ENCODE measurements around the gene PLD3.
"Not testable (repeated sequence)": the region's sequence is repeated elsewhere in the genome, so short reads cannot be mapped to it uniquely, and the experiment has no call there.

The PLD3 gene

DNA sequence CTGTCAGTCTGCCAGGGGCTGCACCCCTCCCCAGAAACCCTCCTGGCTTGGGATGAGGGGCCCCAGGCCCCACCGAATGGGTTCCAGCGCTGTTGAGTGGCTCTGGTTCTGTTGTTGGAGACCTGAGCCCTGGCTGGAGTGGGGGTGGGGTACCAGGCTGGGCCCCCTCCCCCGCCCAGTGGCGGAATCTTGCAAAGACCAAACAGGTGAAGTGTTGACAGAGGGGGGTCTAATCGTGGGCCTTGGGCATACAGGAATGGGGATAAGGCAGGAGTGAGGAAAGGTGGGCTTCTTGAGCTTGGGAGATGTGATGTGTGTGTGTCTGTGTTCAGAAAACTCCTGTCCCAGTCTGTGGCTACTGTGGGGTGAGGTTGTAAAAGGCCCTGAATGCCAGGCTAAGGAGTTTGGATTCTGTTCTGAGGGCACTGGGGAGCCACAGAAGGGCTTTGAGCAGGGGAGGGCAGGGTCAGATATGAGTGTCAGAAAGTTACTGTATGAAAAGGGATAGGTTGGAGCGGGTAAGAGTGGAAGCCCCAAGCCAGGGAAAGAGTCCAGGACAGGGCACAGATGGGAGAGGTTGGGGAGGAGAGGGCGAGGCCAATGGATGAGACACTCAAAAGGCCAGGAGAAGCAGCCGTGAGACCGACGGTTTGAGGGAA, 41.7 kb downstream of the PLD3 start, which contains the start of gene HIPK4:
Gene HIPK4 (minus strand): TSS at position 98 of the 659 bp plus-strand sequence. CDS start 279 bp downstream, outside the sequence.
- DNase-seq, result no peak

DNA sequence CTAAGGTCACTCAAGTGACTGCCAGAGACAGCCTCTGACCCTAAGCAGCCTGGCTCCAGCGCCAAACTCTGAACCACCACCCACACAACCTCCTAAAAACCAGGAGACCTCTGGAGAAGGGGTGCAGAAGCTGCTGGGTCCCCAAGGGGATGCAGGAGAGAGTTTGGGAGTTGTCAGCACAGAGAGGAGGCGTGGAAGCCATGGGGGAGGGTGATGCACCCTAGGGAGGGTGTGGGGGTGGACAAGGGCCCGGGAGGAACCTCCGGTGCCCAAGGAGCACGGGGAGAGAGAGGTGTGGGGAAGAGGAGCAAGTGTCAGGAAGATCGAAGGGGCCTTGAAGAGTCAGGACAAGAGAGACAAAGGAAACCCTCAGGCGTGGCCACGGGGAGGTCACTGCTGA, 43.6 kb downstream of the PLD3 start:
- no peak for DNase-seq

GRCh38 chr19:40392894-40393517, 44.5 kb downstream of the PLD3 start:
- DNase-seq, result no peak

DNA sequence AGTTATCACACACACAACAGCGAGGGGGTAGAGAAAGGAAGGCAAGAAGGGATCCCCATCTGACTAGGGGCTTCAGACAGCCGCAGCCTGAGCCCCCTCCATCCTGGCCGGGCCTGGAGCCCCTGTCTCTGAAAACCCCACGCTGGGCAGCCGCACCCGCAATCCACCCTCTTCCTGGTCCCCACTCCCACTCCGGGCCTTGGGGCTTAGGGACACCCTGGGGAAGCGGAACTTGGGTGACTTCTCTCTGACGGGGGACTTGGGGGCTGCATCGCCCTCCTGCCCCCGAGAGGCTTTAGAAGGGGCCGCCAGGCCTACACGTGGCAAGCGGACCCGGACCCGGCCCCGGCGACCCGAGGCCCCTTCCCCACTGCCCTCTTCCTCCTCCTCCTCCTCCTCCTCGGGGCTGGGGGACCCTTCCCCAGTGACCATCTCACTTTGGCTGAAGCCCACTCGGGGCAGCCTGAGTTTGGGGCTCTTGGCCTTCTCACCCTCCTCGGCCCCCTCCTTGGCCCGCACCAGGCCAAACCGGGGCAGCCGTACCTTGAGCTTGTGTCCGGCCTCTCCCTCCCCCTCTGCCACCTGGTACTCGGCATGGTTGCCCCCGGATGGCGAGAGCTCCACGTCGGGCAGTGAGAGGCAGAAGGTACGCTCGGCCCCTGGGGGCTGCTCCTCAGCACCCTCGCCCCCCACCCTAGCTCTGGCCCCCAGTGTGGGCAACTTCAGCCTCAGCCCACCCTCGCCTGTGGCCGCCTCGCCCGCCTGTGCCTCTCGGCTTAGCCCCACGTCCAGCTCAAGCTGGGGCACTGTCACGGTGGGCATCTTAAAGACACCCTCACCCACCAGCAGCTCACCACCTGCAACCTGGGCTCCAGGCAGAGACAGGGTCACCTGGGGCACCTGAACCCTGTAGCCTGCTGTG, 45.7 kb downstream of the PLD3 start:
- no peak for DNase-seq

DNA sequence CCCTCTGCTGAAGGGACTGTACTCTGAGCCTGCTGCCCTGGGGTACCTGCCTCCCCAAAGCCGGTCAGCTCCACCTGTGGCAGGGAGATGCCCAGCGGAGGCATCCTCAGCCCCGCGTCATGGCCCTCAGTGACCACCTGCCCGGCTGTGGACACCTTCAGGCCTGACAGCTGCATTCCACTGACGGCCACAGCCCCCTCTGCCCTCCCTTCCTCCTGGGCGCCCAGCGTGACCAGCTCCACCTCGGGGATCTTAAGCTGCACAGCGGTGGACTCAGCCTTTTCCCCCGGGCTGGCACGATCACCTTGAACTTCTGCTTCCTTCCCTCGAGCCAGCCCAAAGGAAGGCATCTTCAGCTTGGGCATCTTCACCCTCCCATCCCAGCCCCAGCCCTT, 46.3 kb downstream of the PLD3 start:
- no peak for DNase-seq

DNA sequence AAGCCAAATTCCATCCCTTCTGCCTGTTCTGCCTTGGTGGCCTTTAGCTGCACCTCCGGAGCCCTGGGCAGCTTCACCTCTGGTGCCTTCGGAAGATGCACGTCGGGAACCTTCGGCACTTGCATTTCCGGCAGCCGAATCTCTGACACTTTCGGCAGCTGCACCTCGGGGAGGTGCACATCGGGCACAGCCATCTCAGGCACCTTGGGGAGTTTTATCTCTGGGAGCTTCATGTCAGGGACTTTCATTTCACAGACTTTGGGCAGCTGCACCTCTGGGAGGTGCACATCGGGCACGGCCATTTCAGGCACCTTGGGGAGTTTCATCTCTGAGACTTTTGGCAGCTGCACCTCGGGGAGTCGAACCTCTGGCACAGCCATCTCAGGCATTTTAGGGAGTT, 47.5 kb downstream of the PLD3 start:
- no peak for DNase-seq

GRCh38 chr19:40396886-40397567, 48.5 kb downstream of the PLD3 start:
- no peak for DNase-seq

GRCh38 chr19:40397568-40397906, 49.0 kb downstream of the PLD3 start:
- no peak for DNase-seq

GRCh38 chr19:40398417-40399131, 50.1 kb downstream of the PLD3 start:
- peak; percentile 35 for DNase-seq

GRCh38 chr19:40400559-40400958, 52.1 kb downstream of the PLD3 start:
- DNase-seq, result peak; percentile 15

- DNase-seq, result peak; percentile 83
Observed at GRCh38 chr19:40403262-40403984, 54.9 kb downstream of the PLD3 start.

DNA sequence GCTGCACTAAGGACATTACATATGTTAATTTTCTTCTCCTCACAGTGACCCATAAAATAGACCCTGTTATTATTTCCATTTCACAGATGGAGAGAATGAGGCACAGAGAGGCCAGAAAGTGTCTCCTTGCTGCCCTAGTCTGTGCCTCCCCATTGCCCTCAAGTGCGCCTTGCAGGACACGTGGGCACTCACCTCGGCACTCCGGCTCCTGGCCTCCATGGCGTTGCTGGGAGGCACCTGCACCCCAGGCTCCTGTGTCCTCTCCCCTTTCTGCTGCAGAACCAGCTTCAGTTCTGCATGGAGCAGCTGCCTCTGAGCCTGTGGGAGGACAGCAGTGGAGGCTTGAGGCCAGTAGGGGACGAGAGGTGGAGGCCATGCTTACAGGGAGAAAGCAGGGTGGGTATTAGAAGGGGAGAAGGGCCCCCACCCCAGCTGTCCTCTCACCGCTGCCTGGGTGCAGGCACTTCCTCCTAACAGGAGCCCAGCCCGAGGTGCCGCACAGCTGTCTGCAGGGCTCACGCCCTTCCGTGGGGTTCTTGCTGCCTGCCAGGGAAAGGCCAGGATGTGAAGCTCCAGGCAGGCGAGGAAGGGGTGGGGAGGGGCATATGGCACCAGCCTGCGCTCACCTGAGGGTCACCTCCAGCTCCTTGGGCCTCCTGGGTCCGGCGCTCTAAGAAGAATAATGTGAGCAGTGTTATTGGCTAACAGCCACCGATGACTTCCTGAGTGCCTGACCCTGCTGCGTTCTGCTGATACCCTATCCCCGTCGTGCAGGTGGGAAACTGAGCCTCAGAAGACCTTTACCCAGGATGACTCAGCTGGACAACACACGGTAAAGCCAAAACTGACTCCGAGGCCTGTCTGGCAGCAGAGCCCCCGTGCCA, 59.5 kb downstream of the PLD3 start:
- DNase-seq, result no peak

DNA sequence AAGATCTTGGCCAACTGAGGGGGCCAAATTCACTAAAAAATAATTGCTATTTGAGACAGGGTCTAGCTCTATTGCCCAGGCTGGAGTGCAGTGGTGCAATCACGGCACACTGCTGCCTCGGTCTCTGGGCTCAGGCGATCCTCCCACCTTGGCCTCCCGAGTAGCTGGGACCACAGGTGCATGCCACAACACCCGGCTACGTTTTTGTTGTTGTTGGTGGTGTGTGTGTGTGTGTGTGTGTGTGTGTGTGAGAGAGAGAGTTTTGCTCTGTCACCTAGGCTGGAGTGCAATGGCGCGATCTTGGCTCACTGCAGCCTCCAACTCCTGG, 60.1 kb downstream of the PLD3 start:
- not testable (repeated sequence) for DNase-seq

DNA sequence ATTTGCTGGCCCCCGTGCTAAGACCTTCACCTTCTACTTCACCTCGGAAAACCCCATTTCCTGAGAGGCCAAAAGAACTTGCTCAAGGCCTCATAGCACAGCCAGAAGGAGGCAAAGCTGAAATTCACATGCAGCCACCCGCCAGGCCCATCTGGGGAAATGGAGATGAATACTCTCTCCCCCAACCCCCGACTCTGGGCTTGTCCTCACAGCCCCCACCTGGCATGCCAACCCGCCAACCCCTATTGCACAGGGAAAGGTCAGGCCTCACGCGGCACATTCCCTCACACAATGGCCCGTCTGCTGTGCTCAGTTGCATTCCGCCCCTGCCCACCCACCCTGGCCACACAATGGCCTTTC, 61.5 kb downstream of the PLD3 start:
- DNase-seq, result no peak

GRCh38 chr19:40411125-40411842, 62.8 kb downstream of the PLD3 start:
- no peak for DNase-seq

DNA sequence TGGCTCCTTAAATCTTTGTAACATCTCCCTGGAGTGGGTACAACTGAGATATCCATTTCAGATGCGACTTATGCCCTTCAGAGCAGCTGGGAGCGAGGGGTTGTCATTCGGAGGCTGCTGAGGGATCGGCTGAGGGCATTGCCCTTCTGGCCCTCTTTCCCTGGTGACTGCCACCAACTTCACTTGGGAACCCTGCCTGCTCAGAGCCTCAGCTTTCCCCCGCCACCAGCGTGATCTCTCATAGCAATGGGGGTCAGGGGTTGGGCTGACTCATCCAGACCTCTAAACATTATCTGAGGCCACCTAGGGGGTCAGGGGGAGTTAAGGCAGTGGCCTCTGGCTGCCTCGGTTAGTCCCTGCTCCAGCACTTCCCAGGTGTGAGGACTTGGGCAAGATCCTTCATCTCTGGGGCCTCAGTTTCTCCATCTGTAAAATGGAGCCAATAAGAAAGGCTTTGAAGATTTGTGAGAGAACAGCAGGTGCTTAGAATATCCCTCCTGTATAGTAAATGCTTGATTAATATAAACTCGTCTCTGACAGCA, 63.5 kb downstream of the PLD3 start:
- DNase-seq, result no peak

DNA sequence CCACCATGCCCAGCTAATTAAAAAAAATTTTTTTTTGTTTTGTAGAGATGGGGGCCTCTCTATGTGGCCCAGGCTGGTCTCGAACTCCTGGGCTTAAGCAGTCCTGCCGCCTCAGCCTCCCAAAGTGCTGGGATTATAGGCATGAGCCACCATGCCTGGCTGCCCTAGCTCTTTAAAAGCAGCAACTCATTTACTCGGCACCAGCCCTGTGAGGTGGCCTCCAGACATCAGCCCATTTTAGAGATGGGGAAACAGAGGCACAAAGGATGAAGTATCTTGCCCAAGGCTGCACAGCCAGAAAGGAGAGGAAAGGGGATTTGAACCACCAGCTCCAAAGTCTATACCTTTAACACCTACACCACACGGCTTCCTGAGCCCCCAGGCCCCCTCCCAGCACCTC, 64.4 kb downstream of the PLD3 start:
- DNase-seq, result no peak

DNA sequence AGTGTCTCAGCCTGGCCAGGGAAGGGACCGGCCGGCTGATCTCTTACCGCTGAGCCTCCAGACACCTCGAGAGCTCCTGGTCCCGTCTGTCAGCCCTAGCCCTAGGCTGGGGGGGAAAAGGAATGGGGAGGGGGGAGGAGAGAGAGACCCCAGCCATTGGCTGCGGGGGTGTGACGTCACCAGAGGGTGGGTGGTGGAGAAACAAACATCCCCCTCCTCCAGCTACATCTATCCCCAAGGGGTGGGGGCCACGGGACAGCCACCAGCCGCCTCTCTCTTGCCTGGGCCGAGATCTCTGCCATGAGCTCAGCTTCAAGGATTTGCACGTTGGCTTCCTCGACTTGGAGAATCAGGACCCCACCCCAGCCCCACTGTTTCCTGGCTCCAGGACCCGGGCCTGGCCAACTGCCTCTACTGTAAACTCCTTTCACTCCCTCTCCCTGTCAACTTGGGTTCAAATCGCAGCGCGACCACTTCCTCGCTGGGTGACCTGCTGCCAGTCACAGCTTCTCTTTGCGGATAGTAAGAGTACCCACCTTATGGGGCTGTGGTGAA, 64.9 kb downstream of the PLD3 start, which contains the start of gene PRX:
Gene PRX (minus strand): TSS at position 88 of the 555 bp plus-strand sequence. CDS start 5,446 bp downstream, outside the sequence.
- DNase-seq, result no peak
